Dermis blood vessel endothelial cell (primary cell): ENCODE measurements around the gene GPR156. TPM values are rescaled to one million over a fixed set of nuclear protein-coding genes. Genes with fewer than 3 reads are reported as not detected.
A peak's percentile ranks its signal among the peaks of the same experiment; 100 is the strongest.

ENCODE experiments used
- DNase-seq: peaks from one replicate; pipeline ENCODE4 v3.0.0; 2010
- total RNA-seq: library from RNA; depleted of rRNA; stranded (reverse); fragments of >200 nt; gene quantifications from 2 replicates; pipeline ENCODE4 v1.2.3, GENCODE V29; 2014

GPR156 gene
- total RNA-seq, 1 donor from 2014 or later = not detected

- no peak for DNase-seq
Measured at GRCh38 chr3:120192159-120192558, 92.9 kb downstream of the GPR156 start.

DNA sequence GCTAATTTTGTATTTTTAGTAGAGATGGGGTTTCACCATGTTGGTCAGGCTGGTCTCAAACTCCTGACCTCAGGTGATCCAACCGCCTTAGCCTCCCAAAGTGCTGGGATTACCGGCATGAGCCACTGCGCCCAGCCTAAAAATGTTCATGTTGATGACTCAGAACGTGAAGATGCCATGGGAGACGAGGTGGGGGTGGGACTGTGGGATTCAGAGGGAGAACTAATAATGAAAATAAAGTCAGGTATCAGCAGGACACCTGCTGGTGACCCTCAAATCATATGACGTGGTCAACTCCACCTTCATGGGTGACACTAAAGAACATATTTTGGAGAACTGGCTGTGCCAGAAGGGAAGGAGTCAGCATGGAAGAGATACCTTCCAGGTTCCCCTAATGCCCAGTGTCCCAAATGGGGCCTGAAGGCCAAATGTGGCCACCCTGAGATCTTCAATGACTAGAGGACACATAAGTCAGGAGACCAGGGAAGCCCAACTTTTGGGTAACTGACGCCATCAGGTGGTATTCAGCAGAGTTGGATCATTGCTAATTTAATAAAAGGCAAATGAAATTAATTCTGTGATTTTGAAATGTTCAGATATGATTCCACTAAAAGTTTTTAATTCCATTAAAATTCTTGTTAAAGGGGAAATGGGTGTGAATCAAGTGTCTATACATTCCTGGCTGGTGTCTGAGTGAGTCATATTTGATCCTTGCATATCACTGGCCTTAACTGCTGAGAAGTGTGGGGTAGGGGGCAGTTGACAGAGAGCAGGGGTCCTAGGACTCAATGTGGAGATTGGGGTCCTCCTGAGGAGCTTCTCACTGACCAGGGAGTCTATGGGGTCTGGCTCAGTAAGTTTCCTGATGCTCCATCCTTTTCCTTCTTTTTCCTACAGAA is 102.2 kb downstream of the GPR156 start:
- DNase-seq = peak; percentile 72

DNA sequence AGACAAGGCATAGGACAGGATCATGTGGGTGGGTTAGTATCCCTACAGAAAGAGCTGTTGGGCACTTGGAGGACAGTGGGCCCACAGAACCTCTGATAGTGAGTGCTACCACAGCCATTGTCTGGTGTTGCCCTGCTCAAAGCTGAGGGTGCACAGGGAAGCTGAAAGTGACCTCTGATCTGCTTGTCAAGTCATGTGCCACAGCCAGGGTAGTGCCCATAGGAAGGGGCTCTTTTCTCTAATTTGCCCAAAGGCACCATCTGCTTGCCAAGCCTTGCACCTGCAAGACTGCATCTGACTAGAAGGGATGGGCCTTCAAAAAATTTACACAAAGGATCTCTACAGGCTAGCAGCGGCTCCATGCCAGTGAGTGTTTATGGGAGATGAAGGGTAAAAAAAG is 103.4 kb downstream of the GPR156 start:
- peak; percentile 20 for DNase-seq

- DNase-seq = no peak
Measured at GRCh38 chr3:120180731-120181412, 104.2 kb downstream of the GPR156 start.

GRCh38 chr3:120177707-120178306 is 107.2 kb downstream of the GPR156 start:
- DNase-seq = peak; percentile 22

DNA sequence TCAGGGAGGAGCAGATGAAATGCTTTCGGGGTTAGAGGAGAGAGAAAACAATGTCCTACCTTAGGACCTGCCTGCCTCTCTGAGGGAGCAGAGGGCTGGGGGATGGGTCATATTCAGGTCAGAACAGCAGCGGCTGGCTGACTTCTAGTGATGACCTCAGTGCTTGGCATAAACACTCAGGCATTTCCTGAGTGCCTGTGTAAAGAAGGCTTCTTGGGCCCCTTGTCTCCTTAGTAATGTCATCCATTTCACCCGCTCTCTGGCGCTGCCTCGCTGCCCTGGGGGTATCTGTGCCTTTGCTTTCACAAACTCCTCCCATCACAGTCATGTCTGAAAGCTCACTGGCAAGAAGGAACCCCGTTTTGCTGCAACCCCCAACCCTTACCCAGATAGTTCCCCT is 107.9 kb downstream of the GPR156 start:
- DNase-seq = peak; percentile 82

DNA sequence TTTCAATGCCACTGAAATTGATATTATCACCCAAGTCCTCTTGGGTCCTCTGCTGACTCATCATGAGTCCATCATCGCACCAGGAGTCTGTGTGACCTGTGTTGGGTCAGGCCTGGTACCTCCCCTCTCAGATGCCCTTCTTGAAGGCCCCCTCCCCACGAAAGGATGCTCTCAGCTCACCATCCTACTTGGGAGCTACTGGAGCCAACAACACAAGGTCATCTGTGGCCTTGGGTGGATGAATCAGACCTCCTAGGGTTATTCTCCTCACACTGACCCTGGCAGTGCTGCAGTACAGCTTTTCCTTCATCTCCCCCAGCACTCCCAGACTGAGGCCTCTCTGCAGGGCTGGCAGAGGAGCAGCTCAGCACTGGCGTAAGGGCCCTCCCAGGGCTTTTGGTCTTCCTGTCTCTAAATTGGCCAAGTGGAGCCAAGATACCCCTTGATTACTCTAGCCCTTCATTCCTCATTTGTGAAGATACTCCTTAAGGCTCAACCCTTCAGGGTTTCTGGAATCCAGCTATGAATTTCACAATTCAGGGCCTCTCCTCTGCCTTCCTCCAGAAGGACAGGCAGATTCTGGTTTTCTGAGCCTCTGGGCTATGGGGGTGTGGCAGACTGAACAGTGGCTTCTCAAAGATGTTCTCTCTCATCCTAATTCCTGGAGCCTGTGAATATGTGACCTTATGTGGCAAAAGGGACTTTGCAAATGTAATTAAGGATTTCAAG is 110.0 kb downstream of the GPR156 start:
- DNase-seq = no peak

DNA sequence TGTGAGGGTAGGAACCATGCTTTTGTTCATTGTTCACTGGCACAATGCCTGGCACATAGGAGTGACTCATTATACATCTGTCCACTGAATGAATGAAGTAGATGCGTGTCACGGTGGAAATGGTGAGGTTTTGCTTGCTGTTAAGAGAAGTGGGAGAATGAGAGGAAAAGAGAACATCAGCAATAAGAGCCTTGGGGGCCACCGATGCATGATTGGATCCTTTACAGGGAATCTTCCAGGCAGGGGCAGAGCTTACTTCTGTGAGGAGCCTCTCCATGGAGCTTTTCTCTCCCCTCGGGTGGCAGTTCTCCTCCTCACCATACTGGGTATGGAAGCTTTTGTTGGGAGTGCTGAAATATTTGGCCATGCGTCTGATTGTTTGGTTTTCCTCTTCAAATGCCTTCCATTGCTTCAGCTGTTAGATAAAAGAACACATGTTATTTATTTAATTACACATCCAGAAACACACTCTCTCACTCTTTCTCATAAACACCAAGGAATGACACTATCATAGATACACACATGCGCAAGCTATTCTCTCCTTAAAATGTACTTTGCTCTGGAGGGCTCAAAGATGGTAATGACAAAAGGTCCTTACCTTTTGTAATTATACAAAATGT is 111.9 kb downstream of the GPR156 start:
- no peak for DNase-seq

- no peak for DNase-seq
Measured at GRCh38 chr3:120172070-120172469, 113.0 kb downstream of the GPR156 start.

- no peak for DNase-seq
Measured at GRCh38 chr3:120171134-120171873, 113.7 kb downstream of the GPR156 start.

GRCh38 chr3:120170223-120170622 is 114.8 kb downstream of the GPR156 start:
- no peak for DNase-seq

- DNase-seq = no peak
Measured at GRCh38 chr3:120169407-120169806, 115.6 kb downstream of the GPR156 start.

GRCh38 chr3:120168611-120169010 is 116.4 kb downstream of the GPR156 start:
- DNase-seq = no peak

- DNase-seq = no peak
Measured at GRCh38 chr3:120168038-120168437, 117.0 kb downstream of the GPR156 start.

GRCh38 chr3:120167488-120167887 is 117.5 kb downstream of the GPR156 start:
- DNase-seq = no peak

GRCh38 chr3:120163816-120164215 is 121.2 kb downstream of the GPR156 start:
- no peak for DNase-seq

DNA sequence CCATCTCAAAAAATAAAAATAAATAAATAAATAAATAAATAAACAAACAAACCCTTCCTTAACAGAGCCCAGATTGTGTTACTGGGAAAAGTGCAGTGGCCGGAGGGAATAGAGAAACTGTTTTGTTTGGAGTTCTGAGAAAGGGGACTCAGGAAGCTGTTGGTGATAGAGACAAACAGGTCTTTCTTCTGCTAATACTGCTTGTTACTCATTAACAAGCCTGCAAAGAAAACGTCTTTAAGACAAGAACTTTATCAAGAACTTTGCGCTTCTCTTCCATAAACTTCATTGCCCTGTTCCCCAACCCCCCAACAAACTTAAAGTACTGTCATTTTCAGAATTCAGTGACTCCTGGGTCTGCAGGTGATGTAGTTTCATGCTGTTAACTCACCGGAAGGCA is 122.0 kb downstream of the GPR156 start:
- no peak for DNase-seq

DNA sequence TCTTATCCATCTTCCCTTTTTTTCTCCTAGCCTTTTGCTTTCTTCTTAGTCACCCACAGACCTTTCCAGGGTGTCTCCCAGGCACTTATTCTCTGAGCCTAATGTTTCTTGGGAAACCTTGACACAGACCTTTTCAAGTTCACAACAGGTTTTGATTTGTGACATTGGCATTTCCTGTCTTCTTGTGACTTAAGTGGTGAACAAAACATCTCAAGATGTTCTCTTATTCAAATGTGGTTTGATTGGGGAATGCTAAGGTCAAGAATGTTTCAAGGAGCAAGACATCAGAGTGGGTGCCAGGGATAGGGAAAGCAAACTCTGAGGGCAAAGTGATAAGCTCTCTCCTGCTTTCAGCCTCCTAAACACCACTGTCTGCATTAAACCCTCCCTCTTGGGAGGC is 122.6 kb downstream of the GPR156 start:
- DNase-seq = no peak

- no peak for DNase-seq
Measured at GRCh38 chr3:120161902-120162301, 123.1 kb downstream of the GPR156 start.

- DNase-seq = no peak
Measured at GRCh38 chr3:120160050-120160449, 125.0 kb downstream of the GPR156 start.

DNA sequence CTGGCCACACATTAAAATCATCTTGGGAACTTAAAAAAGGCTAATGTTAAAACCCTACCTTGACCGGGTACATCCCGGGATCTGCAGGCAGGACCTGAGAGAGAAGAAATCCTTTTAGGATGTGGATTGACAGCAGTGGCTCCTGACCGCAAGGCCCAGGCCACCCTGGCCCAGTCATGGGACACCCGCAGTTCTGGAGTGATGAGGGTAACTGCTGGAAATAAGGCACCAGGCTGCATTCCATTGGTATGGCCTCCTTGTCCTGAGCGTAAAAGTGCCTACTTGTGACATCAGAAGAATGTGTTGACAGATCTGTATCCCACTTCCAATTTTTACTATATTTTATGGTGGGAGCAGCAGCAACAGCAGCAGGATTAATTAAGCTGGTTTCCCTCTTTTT is 127.3 kb downstream of the GPR156 start:
- no peak for DNase-seq

- DNase-seq = no peak
Measured at GRCh38 chr3:120157113-120157512, 127.9 kb downstream of the GPR156 start.
